NCI-H2227 treated with DMSO at 0.1 percent for 48 hours (cell line): ENCODE data around the gene ST7.

ENCODE experiments used
- DNase-seq: peaks from one replicate; lab custom pipeline; 2025; lab: John Stamatoyannopoulos, UW

Gene ST7

DNA sequence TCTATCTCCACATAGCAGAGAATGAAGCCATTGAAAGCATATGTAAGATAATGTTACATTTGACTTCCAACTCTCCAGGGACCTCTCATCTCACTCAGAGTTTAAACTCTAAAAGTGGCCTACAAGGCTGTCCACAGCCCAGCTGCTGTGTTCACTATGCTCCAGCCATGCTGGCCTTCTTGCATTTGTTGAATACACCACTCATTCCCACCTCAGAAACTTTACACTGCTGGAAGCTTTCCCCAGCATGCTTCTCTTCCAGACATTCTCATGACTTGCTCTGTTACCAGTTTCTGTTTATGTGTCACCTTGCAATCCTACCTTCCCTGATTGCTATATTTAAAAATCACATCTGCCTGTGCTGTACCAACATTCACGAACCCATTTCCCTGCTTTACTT is 202.4 kb downstream of the ST7 start:
- DNase-seq: no peak

DNA sequence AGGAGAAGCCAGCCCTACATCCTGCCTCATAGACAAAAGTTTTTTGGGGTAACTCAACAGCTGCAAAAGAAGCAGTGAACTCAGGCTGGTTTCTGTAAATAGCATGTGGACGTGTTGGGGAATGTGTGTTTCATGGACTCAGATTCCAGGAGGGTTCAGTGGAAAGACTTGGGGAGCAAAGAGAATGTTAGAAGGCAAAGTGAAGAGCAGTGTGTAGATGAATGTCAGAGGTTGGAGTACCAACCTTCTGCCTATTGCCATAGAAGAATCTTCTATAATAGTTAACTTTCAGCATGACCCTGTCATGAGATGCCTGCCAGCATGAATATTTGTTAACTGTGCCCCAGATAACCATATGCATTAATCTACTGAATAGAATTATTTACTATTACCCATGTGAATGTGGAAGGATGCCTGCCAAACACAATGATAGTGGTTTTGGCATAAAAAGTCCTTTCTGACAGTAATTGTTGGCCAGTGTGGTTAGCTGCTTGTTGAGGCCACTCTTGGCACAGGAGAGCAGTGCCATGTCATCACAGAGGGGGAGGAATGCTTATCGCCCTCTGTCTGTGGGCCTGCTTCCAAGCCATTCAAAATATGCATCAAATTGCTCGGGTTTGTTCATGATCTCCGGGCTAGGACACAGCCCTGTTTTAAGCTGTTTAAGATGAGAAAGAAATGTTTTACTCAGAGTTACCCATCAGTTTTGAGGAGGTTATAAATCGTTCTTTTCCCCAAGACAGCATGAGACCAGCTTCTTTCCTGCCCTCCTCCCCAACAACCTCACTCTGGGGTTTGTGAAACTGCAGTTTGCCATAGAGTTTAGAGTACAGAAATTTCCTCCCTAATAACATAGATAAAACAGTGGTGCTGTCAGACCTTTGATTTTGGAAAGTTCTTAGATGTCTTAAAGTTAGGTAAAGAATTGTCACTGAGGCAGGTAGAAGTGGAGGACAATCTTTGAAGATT is 204.2 kb downstream of the ST7 start:
- DNase-seq: no peak

DNA sequence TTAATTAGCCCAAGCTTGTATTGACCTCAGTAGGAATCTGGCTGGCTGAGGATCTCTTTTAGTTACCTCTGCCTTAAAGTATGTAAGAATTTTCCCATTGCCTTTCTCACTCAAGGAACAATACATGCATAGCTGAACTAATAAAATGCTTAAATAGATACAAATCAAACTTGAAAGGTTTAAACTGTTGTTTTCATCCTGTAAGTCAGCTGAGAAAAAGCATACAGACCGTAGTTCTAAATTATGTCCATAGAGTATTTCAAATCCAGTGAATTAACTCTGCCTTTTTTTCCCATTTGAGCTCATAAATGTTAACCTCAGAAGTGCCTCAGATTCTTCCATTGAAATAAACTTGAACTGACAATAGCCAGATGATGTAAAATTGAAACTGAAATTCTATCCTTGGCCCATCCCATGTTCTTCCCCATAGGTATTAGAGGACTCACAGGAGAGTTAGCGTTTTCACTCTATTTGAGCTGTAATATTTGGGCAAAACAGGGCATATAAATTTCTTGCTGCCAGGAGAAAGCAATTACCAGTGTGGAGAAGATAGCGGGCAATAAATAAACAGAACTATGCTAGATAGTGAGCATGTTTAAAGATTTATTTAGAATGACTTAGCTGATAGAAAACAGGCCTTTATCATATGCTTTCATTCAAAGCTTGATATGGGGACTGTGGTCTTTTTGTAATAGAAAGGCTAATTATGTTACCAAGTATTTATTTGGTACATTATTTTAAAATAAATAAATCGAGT is 205.8 kb downstream of the ST7 start:
- no peak for DNase-seq

DNA sequence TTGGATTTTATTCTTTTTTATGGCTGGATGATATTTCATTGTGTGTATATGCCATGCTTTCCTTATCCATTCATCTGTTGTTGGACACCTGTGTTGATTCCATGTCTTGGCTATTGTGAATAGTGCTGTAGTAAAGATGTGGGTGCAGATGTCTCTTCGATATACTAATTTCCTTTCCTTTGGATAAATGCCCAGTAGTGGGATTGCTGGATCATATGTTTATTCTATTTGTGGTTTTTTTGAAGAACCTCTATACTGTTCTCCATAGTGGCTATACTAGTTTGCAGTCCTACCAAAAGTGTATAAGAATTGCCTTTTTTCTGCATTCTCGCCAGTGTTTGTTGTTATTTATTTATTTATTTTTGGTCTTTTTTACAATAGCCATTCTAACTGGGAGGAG is 209.8 kb downstream of the ST7 start:
- DNase-seq: no peak

DNA sequence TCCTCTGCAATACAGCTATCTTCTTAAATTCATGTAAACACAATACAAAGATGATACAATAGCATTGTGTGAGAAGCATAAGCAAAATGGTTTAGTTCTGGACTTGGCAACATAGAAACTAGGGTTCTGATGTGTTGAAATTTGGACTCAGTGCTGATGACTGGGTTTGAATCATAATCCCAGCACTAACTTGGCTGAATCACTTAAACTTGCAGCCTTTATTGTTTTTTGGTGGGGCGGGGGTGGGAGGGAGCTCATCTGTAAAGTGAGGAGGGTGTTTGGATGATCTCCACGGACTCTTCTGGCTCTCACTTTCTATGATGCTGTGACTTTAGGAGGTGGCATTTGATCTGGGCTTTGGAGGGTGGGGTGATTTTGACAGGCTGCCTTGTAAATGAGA is 211.3 kb downstream of the ST7 start:
- no peak for DNase-seq

DNA sequence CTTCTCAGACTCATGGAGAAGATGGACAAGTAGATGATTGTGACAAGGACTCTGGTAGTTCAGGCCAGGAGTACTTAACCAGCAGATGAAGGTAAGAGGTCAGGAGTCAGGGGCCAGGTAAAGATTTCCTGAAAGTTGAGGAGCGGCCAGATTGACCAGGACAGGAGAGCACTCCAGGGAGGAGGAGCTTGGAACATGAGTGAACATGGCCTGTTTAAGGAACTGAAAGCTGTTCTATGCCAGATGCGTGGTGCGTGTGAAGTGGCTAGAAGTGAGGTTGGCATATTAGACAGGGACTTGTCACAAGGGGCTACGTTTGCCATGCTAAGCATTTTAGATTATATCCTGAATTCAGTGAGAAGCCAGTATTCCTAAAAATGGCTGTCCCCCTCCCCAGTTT is 212.4 kb downstream of the ST7 start:
- DNase-seq: no peak

DNA sequence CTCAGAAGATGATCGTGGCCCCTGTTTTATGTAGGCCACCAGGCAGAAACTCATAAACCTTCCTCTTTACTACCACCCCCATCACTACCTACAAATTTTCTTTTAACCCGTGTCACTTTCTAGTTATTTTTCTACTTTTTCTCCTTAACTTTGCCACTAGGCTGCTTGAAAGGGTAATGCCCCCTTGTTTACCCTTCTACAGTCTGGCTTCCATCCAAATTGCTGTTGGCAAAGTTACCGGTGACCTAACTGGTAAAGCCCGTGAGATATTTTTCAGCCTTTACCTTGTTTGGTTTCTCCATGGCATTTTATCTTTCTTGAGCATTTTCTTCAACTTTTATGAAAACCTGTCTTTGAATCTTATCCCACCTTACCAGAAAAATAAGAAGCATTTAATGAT is 216.6 kb downstream of the ST7 start:
- DNase-seq: no peak

DNA sequence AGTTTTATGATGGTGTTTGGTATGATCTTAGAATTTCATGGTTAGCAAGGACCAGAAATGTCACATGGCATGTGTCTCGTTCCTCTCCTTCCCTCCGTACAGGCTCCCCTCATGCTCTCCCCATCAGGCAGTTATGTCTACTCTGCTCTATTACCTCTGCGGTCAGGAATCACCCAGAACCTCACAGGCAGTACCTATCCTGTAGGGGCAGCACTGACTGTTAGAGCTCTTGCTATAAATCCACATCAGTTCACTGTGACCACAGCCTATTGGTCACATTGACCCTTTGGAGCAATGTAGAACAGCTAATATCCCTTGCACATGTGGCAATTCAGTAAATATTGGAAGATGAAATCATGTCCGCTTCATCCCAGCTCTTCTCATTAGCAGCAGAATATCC is 217.8 kb downstream of the ST7 start:
- no peak for DNase-seq

DNA sequence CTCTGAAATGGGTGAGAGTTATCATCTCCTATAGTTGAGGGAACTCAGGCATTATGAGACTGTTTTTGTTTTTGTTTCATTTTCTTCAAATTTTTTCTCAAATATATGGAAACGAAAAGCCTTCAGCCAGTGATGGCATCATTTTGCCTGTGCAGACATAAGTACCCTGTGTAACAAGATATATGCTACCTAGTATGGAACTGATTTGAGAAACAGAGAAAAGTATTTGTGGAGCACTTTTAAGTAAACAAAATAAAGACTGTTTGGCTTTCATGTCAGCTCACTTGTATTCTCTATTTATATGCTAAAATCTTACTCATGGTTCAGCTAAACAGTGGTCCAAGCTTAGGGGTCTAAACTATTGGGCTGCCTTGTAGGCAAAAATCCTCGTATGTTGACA is 219.0 kb downstream of the ST7 start:
- no peak for DNase-seq

DNA sequence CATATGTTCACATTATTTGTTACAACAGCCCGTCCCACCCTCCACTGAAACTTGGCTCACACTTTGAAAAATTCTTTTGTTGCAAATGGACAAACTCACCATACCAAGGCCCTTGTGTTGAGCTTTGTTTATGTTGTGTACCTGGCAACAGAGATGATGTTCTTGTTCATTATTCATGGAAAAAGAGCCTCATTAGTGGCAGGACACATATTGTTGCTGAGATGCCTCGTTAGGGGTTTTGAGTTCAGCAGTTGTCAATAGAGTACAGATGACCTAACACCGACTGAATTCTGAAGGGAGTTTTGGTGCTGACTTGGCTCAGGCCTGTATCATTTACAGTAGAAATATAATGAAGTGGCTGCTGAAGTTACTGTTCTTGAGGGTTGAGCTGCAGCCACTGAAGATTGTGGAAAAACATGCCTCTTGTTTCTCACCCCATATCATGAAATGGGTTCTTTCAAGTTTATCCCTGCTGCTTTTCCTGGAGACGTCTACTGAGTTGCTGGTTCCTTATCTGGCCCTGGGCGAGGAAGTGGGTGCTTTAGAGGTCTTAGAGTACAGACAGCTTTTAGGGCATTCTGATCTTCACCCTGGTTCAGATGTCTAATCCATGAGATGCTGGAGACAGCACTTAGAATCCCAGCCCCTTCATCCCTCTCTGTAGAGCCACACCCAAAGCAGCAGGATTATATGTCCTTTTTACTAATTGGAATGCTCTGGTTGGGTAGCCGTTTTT is 219.9 kb downstream of the ST7 start:
- DNase-seq: no peak

DNA sequence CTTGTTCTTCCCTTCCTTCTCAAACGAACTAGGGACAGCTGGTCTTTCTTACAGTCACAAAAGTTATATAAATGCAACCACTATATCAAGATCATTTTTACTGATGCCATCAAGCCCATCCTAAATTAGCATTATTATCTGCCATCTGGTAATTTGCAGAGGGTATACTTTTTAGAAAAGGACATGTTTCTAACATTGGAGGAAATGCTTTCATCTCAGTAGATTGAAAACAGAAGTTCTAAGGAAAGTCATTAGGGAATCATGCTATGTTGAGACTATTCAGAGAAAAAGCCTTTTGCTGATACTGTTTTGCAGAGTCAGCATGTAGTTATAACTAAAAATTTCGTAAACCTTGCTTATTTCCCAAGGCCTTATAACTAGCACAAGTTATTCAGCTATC is 222.9 kb downstream of the ST7 start:
- DNase-seq: no peak

DNA sequence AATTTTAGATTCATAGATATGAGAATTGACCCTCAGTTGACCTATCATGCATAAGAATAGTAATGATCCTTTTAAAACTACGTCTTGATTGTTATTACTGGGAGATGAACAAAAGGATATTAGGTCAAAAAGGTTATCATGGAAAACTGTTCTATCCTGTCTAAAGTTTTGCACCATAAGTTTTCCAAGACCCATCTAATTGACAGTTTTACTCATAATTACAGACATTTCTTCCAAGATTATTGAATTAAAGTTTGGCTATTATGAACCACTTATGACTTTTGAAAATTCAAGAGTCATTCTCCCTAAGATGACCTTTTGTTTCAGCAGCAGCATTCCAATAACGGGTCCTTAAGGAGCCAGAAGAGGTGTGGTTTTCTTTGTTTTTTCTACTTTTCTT is 225.3 kb downstream of the ST7 start:
- DNase-seq: no peak

DNA sequence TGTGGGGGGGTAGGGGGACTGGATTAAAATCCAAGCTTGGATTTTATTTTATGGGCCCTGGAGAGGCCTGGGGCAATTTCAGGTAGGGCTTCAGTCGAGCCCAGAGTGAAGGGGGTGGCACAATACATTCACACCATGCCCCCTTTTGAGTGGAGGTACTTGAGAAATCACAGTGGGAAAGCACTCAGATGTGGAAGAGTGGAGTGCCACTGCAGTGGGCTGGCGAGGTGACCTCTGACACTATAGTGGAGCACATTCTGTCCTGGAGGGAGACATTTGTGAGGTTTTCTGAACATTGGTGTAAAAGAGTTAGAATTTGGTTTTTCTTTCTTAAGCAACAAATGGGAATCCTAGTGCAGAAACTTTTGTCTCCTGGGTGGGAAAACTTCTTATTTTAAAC is 226.4 kb downstream of the ST7 start:
- DNase-seq: no peak

DNA sequence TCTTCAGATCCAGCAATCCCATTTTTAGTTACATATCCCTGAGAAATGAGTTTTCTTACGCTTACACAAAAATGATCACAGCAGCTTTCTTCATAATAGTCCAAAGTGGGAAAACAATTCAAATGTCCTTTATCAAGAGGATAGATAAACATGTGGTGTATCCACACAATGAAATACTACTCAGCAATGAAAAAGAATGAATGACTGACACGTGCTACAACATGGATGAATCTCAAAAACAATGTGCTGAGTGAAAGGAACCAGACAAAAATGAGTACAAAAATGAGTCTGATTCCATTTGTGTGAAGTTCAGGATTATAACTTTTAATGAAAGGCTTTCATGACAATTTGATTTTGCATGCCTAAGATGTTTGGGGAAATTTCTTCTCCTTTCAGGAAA is 230.4 kb downstream of the ST7 start:
- DNase-seq: no peak

DNA sequence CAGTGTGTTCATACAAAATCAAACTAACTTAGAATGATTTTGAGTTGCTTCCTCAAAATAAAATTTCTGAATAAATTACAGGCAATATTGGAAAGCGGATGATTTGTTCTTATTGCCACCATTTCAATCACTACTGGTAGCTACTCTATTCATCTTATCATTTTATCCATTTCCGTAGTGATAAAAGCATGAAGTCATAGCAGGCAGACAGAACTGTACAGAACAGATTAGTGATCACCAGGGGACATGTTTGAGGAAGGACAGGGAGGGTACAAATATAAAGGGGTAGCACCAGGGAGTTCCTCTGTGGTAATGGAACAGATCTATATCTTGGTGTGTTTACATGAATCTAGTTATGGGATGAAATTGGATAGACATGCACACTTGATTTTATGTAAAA is 231.1 kb downstream of the ST7 start:
- DNase-seq: no peak

DNA sequence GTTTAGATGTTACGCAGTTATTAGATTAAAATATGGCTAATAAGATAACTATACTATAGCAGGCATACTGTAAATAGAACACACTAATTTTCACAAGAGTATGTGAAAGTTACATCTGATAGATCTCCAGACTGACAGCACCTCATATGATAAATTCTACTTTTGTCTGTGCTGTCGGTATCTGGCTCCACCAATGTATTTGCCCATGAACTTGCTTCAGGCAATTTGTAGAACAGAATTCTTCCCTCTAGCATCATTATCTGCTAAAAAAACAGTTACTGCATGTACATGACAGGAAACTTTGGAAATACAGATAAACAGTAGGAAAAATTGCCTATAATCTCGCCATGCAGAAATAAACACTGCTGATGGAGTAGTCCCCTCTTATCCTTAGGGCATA is 231.8 kb downstream of the ST7 start:
- no peak for DNase-seq

DNA sequence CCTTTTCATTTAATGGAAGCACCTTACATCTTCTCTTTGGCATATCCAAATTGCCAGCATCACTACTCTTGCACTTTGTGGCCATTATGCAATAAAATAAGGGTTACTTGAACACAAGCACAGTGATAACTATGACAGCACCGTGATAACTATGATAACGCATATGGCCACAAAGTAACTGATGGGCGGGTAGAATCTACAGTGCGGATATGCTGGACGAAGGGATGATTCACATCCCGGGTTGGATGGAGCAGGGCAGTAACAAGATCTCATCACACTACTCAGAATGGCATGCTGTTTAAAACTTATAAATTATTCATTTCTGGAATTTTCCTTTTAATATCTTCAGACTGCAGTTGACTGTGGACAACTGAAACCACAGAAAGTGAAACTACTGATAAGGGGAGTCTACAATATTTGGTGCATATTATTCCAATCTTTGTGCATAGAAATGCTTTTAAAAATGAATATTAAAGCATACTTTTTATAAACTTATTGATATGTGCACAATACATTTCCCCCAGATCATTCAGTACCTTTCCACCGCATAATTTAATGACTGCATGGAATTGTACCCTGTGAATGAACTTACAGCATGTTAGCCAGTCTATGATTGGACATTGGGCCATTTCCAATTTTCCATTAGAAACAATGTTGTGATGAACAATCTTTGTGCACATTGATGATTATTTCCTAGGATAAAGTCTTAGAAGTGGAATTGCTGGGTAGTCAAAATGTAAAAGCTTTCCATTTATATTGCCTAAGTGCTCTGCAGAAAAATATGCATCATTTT is 233.1 kb downstream of the ST7 start:
- no peak for DNase-seq

DNA sequence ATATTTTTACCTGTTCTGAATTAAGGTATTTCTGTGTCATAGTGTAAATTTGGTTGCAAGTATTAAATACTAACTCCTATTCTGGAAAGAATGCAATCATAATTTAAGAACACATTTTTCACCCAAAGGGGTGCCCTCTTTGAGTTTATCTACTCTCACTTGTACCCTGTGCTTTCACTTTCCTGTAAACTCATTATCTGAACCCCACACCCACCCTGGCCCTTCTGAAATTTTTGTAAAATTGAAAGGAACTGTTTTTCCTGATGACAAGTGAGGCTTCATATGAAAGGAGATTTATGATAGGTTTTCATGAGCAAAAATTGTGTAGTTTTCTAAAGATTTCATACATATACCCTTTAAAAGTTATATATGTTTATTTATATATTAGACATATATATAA is 235.1 kb downstream of the ST7 start:
- no peak for DNase-seq

DNA sequence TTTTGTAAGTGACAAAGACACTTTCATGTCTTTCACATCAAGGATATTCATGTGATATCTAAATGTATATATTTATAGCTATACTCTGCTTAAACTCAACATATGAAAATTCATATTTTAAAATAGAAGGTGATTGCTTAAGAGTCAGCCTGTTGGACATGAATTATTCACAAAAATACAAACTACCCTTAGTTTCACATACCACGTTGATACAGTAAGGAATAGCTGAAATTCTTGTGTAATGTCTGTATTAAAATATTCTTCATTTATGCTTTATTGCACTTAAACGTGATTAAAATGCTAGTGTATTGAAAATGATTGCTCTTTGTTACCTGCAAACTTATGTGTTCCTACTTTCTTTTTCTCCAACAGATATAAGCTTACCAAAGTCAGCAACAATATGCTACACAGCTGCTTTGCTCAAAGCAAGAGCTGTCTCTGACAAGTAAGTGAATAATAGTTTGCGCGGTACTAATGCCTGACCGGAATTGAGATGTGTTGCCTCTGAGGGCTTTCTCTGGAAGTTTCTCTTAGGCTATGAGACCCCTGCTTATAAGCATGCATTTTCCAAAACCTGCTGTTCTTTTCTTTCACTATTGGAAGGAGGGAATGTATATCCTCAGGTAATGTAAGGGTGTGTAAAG is 235.8 kb downstream of the ST7 start:
- no peak for DNase-seq

DNA sequence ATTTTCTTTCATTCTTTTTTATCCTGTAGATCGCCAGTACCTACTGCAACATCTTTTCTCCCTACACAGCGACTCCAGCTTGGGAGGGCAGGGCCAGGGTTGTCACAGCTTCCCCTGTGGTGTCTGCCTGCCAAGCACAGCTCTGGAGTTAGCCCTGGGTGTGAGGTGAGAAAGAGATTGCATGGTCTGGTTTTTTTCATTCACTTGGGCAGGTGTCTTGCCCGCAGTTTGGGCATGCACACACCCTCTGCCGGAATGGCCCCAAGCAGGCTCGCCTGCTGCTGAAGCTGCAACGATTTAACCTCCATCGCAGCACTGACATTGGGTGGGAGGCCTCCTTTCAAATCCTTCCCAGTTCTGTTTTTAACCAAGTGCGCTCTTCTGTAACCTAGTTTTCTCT is 236.8 kb downstream of the ST7 start:
- no peak for DNase-seq

DNA sequence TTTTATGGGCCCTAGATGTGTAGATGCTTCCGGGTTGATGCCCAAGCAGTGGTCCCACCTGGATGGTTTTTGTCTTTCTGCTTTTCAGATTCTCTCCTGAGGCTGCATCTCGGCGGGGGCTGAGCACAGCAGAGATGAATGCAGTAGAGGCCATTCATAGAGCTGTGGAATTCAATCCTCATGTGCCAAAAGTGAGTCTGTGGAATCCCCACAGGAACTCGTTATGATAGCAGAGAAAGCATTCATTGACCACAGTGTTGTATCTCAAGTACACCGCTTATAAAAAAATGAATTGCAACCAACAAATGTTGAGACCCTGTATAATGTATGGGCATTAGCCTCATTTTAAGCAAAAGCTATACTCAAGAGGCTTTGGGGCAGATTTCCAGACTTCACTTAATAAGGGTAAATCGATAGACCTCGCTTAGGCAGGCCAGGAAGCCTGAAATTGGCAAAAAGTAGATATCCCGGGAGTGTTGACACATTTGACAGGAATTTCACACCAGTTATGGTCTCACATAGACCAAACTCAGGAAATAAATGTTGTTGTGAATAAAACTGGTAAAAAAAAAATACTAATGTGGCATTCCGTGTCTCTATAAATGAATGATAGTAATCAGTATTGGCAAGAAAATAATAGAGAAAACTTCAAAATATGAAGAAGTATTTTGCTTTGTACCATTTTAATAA is 237.6 kb downstream of the ST7 start:
- DNase-seq: no peak
